SK-N-SH (cell line): ENCODE measurements around the gene PPDPF. TPM values are rescaled to one million over a fixed set of nuclear protein-coding genes. Genes with fewer than 3 reads are reported as not detected.

Source experiments
- CTCF ChIA-PET: fragments of 300-600, 350-600 bp; formaldehyde crosslinking; extraction: SDS; loops from one replicate; lab custom pipeline; 2021; lab: Yijun Ruan, JAX
- POLR2A ChIA-PET: fragments of 350-600 bp; sonication (Branson Sonifier 250); formaldehyde crosslinking; extraction: SDS; loops from one replicate; lab custom pipeline; 2020; ENCODE audit warnings: antibody characterized with exemption, inconsistent platforms; lab: Yijun Ruan, JAX
- DNase-seq: peaks from one replicate; pipeline ENCODE4 v3.0.0; 2012
- H2AFZ ChIP-seq: fragments of 200-600 bp; sonication (generic); 2 replicates; pipeline ENCODE4 v1.8.1; 2016; ENCODE audit warnings: antibody characterized with exemption, mild to moderate bottlenecking, low read depth
- H3F3A ChIP-seq: fragments of 200-600 bp; sonication (generic); replicated peaks from 2 replicates; pipeline ENCODE3; 2016; ENCODE audit warnings: antibody characterized with exemption, mild to moderate bottlenecking; ENCODE audit not compliant: insufficient read depth
- H3K27ac ChIP-seq, 2 experiments: fragments of 200-500 bp in 1 of 2; fragments of 200-600 bp in 1 of 2; sonication (Bioruptor generic) in 1 of 2; sonication (generic), shearing (Covaris generic) in 1 of 2; 2 replicates each; pipeline versions ENCODE4 v1.5.1 to v1.6.1; 2014 to 2016; ENCODE audit warnings: low read depth in 2 of 2, inconsistent platforms in 1 of 2, low read length in 1 of 2, mild to moderate bottlenecking in 1 of 2, mixed read lengths in 1 of 2
- H3K27me3 ChIP-seq: fragments of 200-600 bp; sonication (generic), shearing (Covaris generic); 2 replicates; pipeline ENCODE4 v1.6.1; 2016; ENCODE audit warnings: mixed run types; ENCODE audit not compliant: insufficient read depth
- H3K36me3 ChIP-seq, 2 experiments: fragments of 200-500 bp in 1 of 2; fragments of 200-600 bp in 1 of 2; sonication (Bioruptor generic) in 1 of 2; sonication (generic) in 1 of 2; replicated peaks in 1 of 2; 2 replicates each; pipeline versions ENCODE3 to v1.5.1; 2014 to 2016; ENCODE audit warnings: low read length in 1 of 2, mild to moderate bottlenecking in 1 of 2; ENCODE audit not compliant: insufficient read depth in 2 of 2, control insufficient read depth in 1 of 2
- H3K4me1 ChIP-seq, 2 experiments: fragments of 200-500 bp in 1 of 2; fragments of 200-600 bp in 1 of 2; sonication (Bioruptor generic) in 1 of 2; sonication (generic), shearing (Covaris generic) in 1 of 2; 2 replicates each; pipeline versions ENCODE4 v1.5.1 to v1.6.1; 2014 to 2016; ENCODE audit warnings: low read depth in 1 of 2, low read length in 1 of 2, mixed run types in 1 of 2; ENCODE audit not compliant: insufficient read depth in 2 of 2, control insufficient read depth in 1 of 2
- H3K4me2 ChIP-seq: fragments of 200-600 bp; sonication (generic), shearing (Covaris generic); 2 replicates; pipeline ENCODE4 v1.6.1; 2017; ENCODE audit warnings: mixed run types
- H3K4me3 ChIP-seq, 2 experiments: fragments of 200-500 bp in 1 of 2; fragments of 200-600 bp in 1 of 2; sonication (Bioruptor generic) in 1 of 2; sonication (generic), shearing (Covaris generic) in 1 of 2; 2 replicates each; pipeline versions ENCODE4 v1.5.1 to v1.8.1; 2014 to 2016; ENCODE audit warnings: low read depth in 2 of 2, inconsistent platforms in 1 of 2, low read length in 1 of 2, mild to moderate bottlenecking in 1 of 2, mixed read lengths in 1 of 2, moderate library complexity in 1 of 2
- H3K79me2 ChIP-seq: fragments of 200-600 bp; sonication (generic); 2 replicates; pipeline ENCODE4 v1.8.1; 2017; ENCODE audit warnings: mild to moderate bottlenecking; ENCODE audit not compliant: insufficient read depth
- H3K9ac ChIP-seq: fragments of 200-600 bp; sonication (generic); 2 replicates; pipeline ENCODE4 v1.6.1; 2017; ENCODE audit warnings: mixed run types
- H3K9me2 ChIP-seq: fragments of 200-600 bp; sonication (generic); 2 replicates; pipeline ENCODE4 v1.6.1; 2017; ENCODE audit warnings: mixed run types
- H3K9me3 ChIP-seq: fragments of 200-600 bp; sonication (generic); 2 replicates; pipeline ENCODE4 v1.6.1; 2017; ENCODE audit warnings: mixed run types, mild to moderate bottlenecking, moderate library complexity
- H4K20me1 ChIP-seq: fragments of 200-600 bp; sonication (generic); 2 replicates; pipeline ENCODE4 v1.6.1; 2017; ENCODE audit warnings: mild to moderate bottlenecking, mixed run types; ENCODE audit not compliant: insufficient read depth
- CHD2 ChIP-seq: fragments of 150-350 bp; IDR thresholded peaks from 2 replicates; pipeline ENCODE4 v1.6.1; 2018; ENCODE audit warnings: low read length; ENCODE audit not compliant: partially characterized antibody
- CTCF ChIP-seq: fragments of 200-600 bp; sonication (generic); IDR thresholded peaks from 2 replicates; pipeline ENCODE4 v1.6.1; 2017; ENCODE audit warnings: antibody characterized with exemption, mild to moderate bottlenecking, moderate library complexity
- EP300 ChIP-seq, 2 experiments: IDR thresholded peaks; 2 replicates each; pipeline versions ENCODE4 v1.4.0 to v1.6.1; 2012; ENCODE audit warnings: borderline replicate concordance in 1 of 2, low read depth in 1 of 2, low read length in 1 of 2
- FOSL2 ChIP-seq: IDR thresholded peaks from 2 replicates; pipeline ENCODE4 v1.4.0; 2012; ENCODE audit warnings: low read depth, mild to moderate bottlenecking, moderate library complexity, borderline replicate concordance
- FOXJ3 ChIP-seq: sonication (generic); formaldehyde crosslinking; IDR thresholded peaks from 2 replicates; pipeline ENCODE4 v1.5.1; 2020; ENCODE audit warnings: mild to moderate bottlenecking, missing genetic modification reagents
- FOXM1 ChIP-seq: IDR thresholded peaks from 2 replicates; pipeline ENCODE4 v1.4.0; 2012; ENCODE audit warnings: low read depth, mild to moderate bottlenecking
- GABPA ChIP-seq: IDR thresholded peaks from 2 replicates; pipeline ENCODE4 v1.4.0; 2012; ENCODE audit warnings: low read depth, mild to moderate bottlenecking
- MXI1 ChIP-seq: IDR thresholded peaks from 2 replicates; pipeline ENCODE4 v1.6.1; 2012; ENCODE audit warnings: mild to moderate bottlenecking, low read depth, low read length, improper control_type of control experiment
- NFIC ChIP-seq: IDR thresholded peaks from 2 replicates; pipeline ENCODE4 v1.4.0; 2012; ENCODE audit warnings: borderline replicate concordance
- NRF1 ChIP-seq: IDR thresholded peaks from 2 replicates; pipeline ENCODE4 v1.6.1; 2012; ENCODE audit warnings: low read depth, mild to moderate bottlenecking, low read length
- PBX3 ChIP-seq: IDR thresholded peaks from 2 replicates; pipeline ENCODE4; 2012
- POLR2AphosphoS5 ChIP-seq: IDR thresholded peaks from 2 replicates; pipeline ENCODE4 v1.6.1; 2012; ENCODE audit warnings: low read depth, low read length
- REST ChIP-seq: IDR thresholded peaks from 2 replicates; pipeline ENCODE4 v1.6.1; 2012; ENCODE audit warnings: mild to moderate bottlenecking, low read depth, low read length, moderate library complexity
- RFX5 ChIP-seq: IDR thresholded peaks from 2 replicates; pipeline ENCODE4 v1.6.1; 2012; ENCODE audit warnings: mild to moderate bottlenecking, improper control_type of control experiment, low read length
- SIN3A ChIP-seq: IDR thresholded peaks from 2 replicates; pipeline ENCODE4 v1.6.1; 2012; ENCODE audit warnings: low read depth, mild to moderate bottlenecking, low read length, moderate library complexity, borderline replicate concordance
- TCF12 ChIP-seq: IDR thresholded peaks from 2 replicates; pipeline ENCODE4 v1.4.0; 2012
- YY1 ChIP-seq: IDR thresholded peaks from 2 replicates; pipeline ENCODE4 v1.4.0; 2012; ENCODE audit warnings: low read depth, mild to moderate bottlenecking
- WGBS: methylation state at CpG from one replicate; pipeline ENCODE4 v1.1.6; 2017; ENCODE audit warnings: low lambda C conversion rate; 5-methylcytosine and 5-hydroxymethylcytosine counted together
- polyA plus RNA-seq, 3 experiments: library from polyadenylated mRNA; depleted of rRNA; stranded (reverse); fragments of >200 nt; gene quantifications; 2 replicates each; pipeline ENCODE4 v1.2.3, GENCODE V29; 2012

Gene PPDPF
- polyA plus RNA-seq, 1 of the 3 experiments (the other 2 are of a cell fraction), result 71.4 TPM

GRCh38 chr20:63529180-63529860 is 8.8 kb downstream of the PPDPF start:
- Histone ChIP-seq H2AFZ (no peak overlapping the region), H3K79me2 (no peaks in the 10 kb centered on the region), H3K9me2 (no peaks in the 10 kb centered on the region), H3F3A (peaks cover 29% of the 10 kb centered on the region), H3K9me3 (no peaks in the 10 kb centered on the region), H4K20me1 (peaks cover 14% of the 10 kb centered on the region; the same call in 1 of the 2 replicates), H3K27me3 (no peaks in the 10 kb centered on the region), H3K27ac (no peak overlapping the region), H3K9ac (no peak overlapping the region), H3K4me3 (no peak overlapping the region), H3K4me2 (no peak overlapping the region), H3K36me3 (no peaks in the 10 kb centered on the region), H3K4me1 (no peaks in the 10 kb centered on the region)
- no peak for TF ChIP-seq FOXM1
- TF ChIP-seq MXI1, result no peak
- no peak for TF ChIP-seq NRF1
- no peak for TF ChIP-seq NFIC
- no peak for TF ChIP-seq YY1
- no peak for TF ChIP-seq CHD2
- no peak for TF ChIP-seq RFX5
- TF ChIP-seq SIN3A, result no peak
- TF ChIP-seq EP300 (IDR thresholded peaks at IDR 0.05; ENCODE audit: borderline replicate concordance in 1 of 2, low read depth in 1 of 2, low read length in 1 of 2), result no peak
- no peak for TF ChIP-seq PBX3
- TF ChIP-seq POLR2AphosphoS5, result no peak
- no peak for TF ChIP-seq GABPA
- no peak for TF ChIP-seq FOSL2
- TF ChIP-seq CTCF, result no peak
- no peak for TF ChIP-seq FOXJ3 (CRISPR knock-in tag)
- no peak for TF ChIP-seq TCF12
- TF ChIP-seq REST, result no peak
- WGBS, result 82% methylated on average over 12 of the region's 27 CpGs
- CTCF ChIA-PET, result interaction anchor here (0.8 to 5.2 kb wide), 6 partner anchors 8 to 219 kb away, joined by 3 to 25 read pairs (median 3); no protein-coding TSS in a partner anchor
- DNase-seq, result peak; percentile 24
- POLR2A ChIA-PET, result interaction anchor here (0.5 to 1.2 kb wide), 3 partner anchors 8 to 55 kb away, joined by 3 to 4 read pairs (median 4); partner anchors contain the start of gene PPDPF
